ENCODE data around the gene ESR2.

- no peak for TF ChIP-seq EZH2phosphoT487 (conservative IDR thresholded peaks at IDR 0.05; ENCODE audit: low read length)
- TF ChIP-seq CTCF (IDR thresholded peaks at IDR 0.05; ENCODE audit: insufficient read depth, low read length, poor library complexity, severe bottlenecking), result no peak
Observed at GRCh38 chr14:64266239-64266638, 27.9 kb downstream of the ESR2 start.

Data from SU-DHL-6 (cell line).